ENCODE measurements around the gene AKIRIN2.
"Not testable (repeated sequence)": the region's sequence is repeated elsewhere in the genome, so short reads cannot be mapped to it uniquely, and the experiment has no call there.

Gene AKIRIN2

GRCh38 chr6:87718662-87719433, 16.8 kb upstream of the AKIRIN2 start:
- DNase-seq (ENCODE audit: low spot score), result no peak

- no peak for DNase-seq (ENCODE audit: low spot score)
Observed at GRCh38 chr6:87716928-87717614, 15.0 kb upstream of the AKIRIN2 start.

DNA sequence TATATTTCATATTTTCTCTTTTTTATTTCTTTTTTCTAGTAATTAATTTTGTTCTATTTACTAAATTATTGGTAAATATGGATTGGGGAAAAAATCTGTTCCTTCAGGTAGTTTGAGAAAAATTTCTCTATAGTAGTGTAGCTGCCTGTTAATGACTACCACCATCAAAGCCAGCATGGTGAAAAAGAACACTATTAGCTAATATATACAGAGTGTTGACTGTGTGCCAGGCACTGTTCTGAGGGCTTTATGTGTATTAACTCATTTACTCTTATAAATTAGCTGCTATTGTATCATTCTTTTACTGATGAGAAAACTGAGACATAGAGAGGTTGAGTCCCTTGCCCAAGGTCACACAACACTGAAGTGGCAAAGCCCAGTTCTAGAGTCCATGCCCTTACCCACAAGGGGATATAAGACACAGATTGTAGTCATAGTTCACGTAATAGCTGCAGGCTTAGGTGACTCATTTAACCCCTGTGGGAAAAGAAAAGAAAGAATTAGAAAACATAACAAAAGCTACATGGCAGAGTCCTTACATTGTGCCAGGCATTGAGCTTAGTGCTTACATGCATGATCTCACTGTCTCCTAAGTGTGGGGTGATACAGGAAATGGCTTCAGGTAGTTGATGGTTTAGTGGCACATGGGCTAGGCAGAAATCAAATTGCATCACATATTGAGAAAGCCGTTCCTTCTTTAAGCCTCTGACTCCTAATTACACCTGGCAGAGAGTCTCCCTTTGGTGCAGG, 12.2 kb upstream of the AKIRIN2 start:
- DNase-seq (ENCODE audit: low spot score), result no peak

GRCh38 chr6:87712713-87713112, 10.7 kb upstream of the AKIRIN2 start:
- DNase-seq (ENCODE audit: low spot score), result not testable (repeated sequence)

DNA sequence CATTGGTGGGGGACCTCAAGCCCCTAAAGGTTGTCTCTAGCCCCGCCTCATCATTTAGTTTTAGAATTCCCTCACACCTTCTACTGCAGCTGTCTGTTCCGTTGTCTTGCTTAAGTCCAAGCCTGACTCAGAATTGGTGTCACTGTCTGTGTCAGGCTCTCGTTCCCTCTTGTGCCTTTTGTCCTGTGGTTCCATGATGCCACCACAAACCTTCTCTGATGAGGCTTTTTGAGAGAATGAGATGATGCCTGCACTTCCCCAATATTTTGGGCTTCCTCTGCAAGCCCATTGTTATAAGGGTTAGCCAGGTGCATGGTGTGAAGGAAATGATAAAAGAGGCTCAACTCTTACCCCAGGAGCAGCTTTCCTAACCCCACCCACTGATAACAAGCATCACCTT, 8.1 kb upstream of the AKIRIN2 start:
- DNase-seq (ENCODE audit: low spot score), result no peak

DNA sequence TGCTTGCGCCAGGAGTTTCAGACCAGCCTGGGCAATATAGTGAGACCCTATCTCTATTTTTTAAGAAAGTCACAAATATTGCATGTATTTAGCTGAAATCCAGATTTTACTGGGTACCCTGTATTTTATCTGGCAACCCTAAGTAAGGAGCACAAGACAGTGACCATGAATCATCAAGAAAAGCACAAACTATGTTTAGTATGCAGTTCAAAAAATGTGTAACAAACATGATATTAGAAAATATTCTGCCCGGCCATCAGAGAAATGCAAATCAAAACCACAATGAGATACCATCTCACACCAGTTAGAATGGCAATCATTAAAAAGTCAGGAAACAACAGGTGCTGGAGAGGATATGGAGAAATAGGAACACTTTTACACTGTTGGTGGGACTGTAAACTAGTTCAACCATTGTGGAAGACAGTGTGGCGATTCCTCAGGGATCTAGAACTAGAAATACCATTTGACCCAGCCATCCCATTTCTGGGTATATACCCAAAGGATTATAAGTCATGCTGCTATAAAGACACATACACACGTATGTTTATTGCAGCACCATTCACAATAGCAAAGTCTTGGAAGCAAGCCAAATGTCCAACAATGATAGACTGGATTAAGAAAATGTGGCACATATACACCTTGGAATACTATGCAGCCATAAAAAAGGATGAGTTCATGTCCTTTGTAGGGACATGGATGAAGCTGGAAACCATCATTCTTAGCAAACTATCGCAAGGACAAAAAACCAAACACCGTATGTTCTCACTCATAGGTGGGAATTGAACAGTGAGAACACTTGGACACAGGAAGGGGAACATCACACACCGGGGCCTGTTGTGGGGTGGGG, 6.8 kb upstream of the AKIRIN2 start:
- DNase-seq (ENCODE audit: low spot score), result not testable (repeated sequence)

DNA sequence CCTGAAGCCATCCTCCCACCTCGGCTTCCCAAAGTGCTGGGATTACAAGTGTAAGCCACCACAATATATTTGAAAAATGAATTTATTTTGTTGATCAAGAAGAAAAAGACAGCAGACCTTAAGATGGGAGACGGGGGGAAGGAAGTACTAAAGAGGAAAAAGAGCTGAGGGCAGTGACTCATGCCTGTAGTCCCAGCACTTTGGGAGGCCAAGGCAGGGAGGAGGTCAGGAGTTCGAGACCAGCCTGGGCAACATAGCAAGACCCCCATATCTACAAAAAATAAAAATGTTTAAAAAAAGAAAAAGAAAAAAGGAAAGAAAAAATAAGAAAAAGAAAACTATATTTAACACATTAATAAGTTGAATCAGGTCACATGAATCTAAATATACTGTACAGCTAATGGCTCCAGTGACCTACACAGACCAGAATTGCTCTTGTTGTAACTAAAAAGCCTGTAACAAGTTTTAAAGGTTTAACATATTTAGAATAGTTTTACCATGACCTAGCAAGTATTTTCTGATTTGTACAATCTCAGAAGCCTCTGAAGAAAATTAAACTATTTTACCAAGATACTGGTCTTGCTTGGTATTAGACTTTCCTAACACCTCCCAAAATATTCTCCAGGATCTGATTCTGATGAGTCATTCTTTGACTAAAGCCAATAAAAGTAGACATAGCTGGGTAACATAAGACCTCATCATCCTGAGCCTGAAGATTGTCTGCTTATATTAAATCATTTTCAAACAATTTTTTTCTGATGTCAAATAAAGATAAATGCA, 4.3 kb upstream of the AKIRIN2 start:
- no peak for DNase-seq (ENCODE audit: low spot score)

DNA sequence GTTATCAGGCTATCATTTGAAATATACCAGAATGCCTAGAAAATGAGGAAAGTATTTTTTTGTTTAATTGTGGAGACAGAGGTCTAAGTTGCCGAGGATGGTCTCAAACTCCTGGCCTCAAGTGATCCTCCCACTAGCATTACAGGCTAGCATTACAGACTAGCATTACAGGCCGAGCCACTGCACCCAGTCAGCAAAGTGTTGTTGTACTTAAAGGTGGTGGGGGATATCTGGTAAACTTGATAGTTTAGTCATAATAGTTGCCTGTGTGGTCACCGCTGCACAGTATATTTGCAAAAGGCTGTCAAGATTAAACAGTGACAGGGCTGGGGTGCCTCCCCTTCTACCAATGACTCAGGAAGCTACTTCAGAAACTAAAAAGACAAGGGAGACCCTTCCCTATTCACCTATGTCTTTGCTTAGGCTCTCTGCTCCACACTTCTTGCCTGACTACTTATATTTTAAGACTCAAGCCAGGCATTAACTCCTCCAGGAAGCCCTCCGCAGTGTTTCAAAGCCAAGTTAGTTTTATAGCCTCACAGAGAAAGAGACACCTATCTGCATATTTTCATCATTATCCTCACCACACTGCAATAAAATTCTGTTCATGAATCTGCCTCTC, 3.1 kb upstream of the AKIRIN2 start:
- DNase-seq (ENCODE audit: low spot score), result no peak

- not testable (repeated sequence) for DNase-seq (ENCODE audit: low spot score)
Observed at GRCh38 chr6:87703039-87703438, 1.0 kb upstream of the AKIRIN2 start.

GRCh38 chr6:87702589-87702945, 534 bp upstream of the AKIRIN2 start:
- peak; percentile 53 for DNase-seq (ENCODE audit: low spot score)

GRCh38 chr6:87701344-87701675, 723 bp downstream of the AKIRIN2 start:
- no peak for DNase-seq (ENCODE audit: low spot score)

- DNase-seq (ENCODE audit: low spot score), result peak; percentile 74
Observed at GRCh38 chr6:87700397-87701343, 1.4 kb downstream of the AKIRIN2 start.

DNA sequence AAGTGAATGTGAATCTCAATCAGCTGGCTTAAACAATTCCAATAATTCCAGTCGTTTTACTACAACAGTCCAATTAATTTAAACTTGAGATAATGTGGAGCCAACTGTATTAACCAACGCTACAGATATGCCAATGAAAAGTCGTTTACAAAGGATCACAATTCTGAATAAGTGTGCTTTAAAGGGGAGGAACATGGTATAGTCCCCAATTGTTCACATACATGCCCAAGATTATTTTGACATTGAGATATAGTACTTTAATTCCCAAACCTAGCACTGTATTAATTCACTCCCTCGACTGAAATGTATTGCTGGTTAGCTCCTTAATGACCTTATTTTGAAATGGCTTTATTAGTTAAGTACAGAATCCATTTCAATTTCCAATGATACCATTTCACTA, 2.5 kb downstream of the AKIRIN2 start:
- no peak for DNase-seq (ENCODE audit: low spot score)

GRCh38 chr6:87698547-87699006, 3.5 kb downstream of the AKIRIN2 start:
- no peak for DNase-seq (ENCODE audit: low spot score)

DNA sequence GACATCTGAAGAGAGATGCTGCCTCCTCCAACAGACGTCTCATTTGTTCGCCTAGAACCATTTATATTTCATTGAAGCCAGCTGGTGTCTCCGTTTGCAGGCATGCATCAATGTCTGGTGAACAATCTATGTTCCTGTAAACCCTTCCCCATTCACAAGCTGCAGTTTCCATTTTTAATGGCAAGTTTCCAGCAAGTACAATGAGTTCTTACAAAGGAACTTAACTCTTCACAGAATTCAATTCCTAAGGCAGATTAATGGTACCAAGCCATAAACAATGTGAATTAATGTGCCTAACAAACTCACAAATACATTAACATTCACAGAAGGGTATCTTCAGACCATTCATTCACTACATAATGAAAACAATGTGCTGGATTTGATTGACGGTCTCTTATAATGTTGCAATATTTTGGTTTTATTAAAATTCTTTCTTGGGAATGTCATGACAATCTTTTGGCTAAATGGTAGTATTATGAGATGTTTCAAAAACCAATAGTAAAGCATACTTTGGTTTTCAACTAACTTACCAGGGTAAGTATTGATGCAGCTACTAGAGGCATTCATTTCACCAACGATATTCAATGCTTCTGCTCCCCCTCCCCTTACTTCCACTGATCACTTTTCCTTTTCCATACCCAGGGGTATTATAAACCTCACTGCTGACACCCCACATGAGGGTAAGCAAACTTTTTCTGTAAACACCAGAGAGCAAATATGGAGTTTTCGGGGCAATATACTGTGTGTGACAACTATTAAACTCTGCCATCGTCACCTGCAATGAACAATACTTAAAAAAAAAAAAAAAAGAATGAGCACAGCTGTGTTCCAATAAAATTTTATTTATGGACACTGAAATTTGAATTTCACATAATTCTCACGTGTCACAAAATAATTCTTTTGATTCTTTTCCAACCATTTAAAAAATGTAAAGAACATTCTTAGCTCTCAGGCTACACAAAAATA, 4.2 kb downstream of the AKIRIN2 start:
- no peak for DNase-seq (ENCODE audit: low spot score)

- not testable (repeated sequence) for DNase-seq (ENCODE audit: low spot score)
Observed at GRCh38 chr6:87696817-87697216, 5.2 kb downstream of the AKIRIN2 start.

DNA sequence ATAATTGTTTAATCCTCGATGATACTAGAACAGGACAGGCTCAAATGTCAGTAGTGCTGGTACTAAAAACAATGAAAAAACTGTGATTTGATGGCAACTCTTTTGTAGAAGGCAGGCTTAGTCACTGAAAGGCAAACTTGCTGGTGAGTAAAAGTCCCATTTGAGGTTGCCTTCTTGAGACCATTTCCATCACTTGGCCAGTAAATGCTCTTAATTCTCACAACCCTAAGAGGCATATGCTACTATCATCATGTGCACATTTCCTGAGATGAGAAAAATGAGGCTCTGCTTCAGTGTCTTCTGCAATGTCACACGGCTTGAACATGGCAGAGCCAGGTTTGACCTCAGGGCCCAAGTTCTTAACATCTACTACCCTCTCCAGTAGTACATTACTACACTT, 9.9 kb downstream of the AKIRIN2 start:
- DNase-seq (ENCODE audit: low spot score), result no peak

DNA sequence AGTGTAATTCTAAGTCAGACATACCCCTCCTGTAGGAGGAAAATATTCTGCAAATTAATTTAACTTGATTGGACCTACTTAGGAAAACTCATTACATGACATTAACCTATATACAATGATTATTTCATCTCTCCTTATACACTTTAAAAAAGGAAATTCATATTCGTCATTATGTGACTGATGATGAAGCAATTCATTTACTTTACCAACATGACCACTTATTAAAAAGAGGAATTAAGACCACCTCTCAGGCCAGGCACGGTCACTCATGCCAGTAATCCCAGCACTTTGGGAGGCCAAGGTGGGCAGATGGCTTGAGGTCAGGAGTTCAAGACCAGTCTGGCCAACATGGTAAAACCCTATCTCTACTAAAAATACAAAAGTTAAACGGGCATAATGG, 11.6 kb downstream of the AKIRIN2 start:
- DNase-seq (ENCODE audit: low spot score), result no peak
